ENCODE data around the gene L1TD1. TPM values are rescaled to one million over a fixed set of nuclear protein-coding genes. Genes with fewer than 3 reads are reported as not detected.

The L1TD1 gene
- total RNA-seq, 3 donors from 2014 or later = 0.16 to 0.66 (median 0.59) TPM

GRCh38 chr1:62209931-62210595, 15.4 kb downstream of the L1TD1 start:
- H3K9me3 ChIP-seq = peaks cover 6 to 17% of the 10 kb centered on the region in 2 donors
- H3K4me3 ChIP-seq = no peak overlapping the region
- H3K27me3 ChIP-seq = no peaks in the 10 kb centered on the region
- no peaks in the 10 kb centered on the region for H3K36me3 ChIP-seq
- H3K27ac ChIP-seq = no peak overlapping the region
- TF ChIP-seq POLR2A (IDR thresholded peaks at IDR 0.05) (no peak), POLR2AphosphoS5 (IDR thresholded peaks at IDR 0.05) (no peak), CTCF (IDR thresholded peaks at IDR 0.05) (no peak)
- no peaks in the 10 kb centered on the region for H3K4me1 ChIP-seq
- DNase-seq (ENCODE audit: low spot score in 2 of 2) = no peak
- intact Hi-C loops (cut with DNase I; ENCODE audit: low total_unique reads) = no loop called here

- Histone ChIP-seq H3K27me3 (no peaks in the 10 kb centered on the region), H3K36me3 (no peaks in the 10 kb centered on the region), H3K27ac (no peak overlapping the region)
Measured at GRCh38 chr1:62210960-62211359, 16.3 kb downstream of the L1TD1 start.

GRCh38 chr1:62212411-62212810, 17.8 kb downstream of the L1TD1 start:
- Histone ChIP-seq H3K27ac (no peak overlapping the region), H3K9me3 (peaks cover 6 to 17% of the 10 kb centered on the region in 2 donors), H3K27me3 (no peaks in the 10 kb centered on the region), H3K4me3 (no peak overlapping the region), H3K4me1 (no peaks in the 10 kb centered on the region), H3K36me3 (no peaks in the 10 kb centered on the region)
- TF ChIP-seq CTCF (IDR thresholded peaks at IDR 0.05) (no peak), POLR2AphosphoS5 (IDR thresholded peaks at IDR 0.05) (no peak), POLR2A (IDR thresholded peaks at IDR 0.05) (no peak)
- DNase-seq (ENCODE audit: low spot score in 2 of 2) = no peak
- intact Hi-C loops (cut with DNase I; ENCODE audit: low total_unique reads) = no loop called here

More at GRCh38 chr1:62210960-62211359, 16.3 kb downstream of the L1TD1 start:
- Histone ChIP-seq H3K4me1 (no peaks in the 10 kb centered on the region), H3K9me3 (peaks cover 6 to 17% of the 10 kb centered on the region in 2 donors), H3K4me3 (no peak overlapping the region)
- DNase-seq (ENCODE audit: low spot score in 2 of 2) = no peak
- intact Hi-C loops (cut with DNase I; ENCODE audit: low total_unique reads) = no loop called here
- no peak for TF ChIP-seq POLR2A (IDR thresholded peaks at IDR 0.05)
- TF ChIP-seq CTCF (IDR thresholded peaks at IDR 0.05) = no peak

GRCh38 chr1:62213075-62213914, 18.6 kb downstream of the L1TD1 start:
- DNase-seq (ENCODE audit: low spot score in 2 of 2) = no peak
- intact Hi-C loops (cut with DNase I; ENCODE audit: low total_unique reads) = no loop called here
- no peaks in the 10 kb centered on the region for H3K4me1 ChIP-seq

More at GRCh38 chr1:62213075-62213914, 18.6 kb downstream of the L1TD1 start:
- H3K27ac ChIP-seq = no peak overlapping the region
- no peaks in the 10 kb centered on the region for H3K27me3 ChIP-seq
- TF ChIP-seq POLR2AphosphoS5 (IDR thresholded peaks at IDR 0.05) (no peak), POLR2A (IDR thresholded peaks at IDR 0.05) (no peak), CTCF (IDR thresholded peaks at IDR 0.05) (no peak)
- H3K9me3 ChIP-seq = peaks cover under 1 to 17% of the 10 kb centered on the region in 2 donors
- H3K4me3 ChIP-seq = no peak overlapping the region
- no peaks in the 10 kb centered on the region for H3K36me3 ChIP-seq

All from breast epithelium (tissue), 4 donors.